ENCODE data around the gene TMEM158. TPM values are rescaled to one million over a fixed set of nuclear protein-coding genes. Genes with fewer than 3 reads are reported as not detected.

Gene TMEM158
- total RNA-seq, 1 experiment from 2014 or later = 0.82 TPM

GRCh38 chr3:45207446-45207845 is 18.6 kb downstream of the TMEM158 start:
- ChIA-PET POLR2A (no interaction called here), CTCF (no interaction called here)
- peaks cover 16% of the 10 kb centered on the region for H3K4me1 ChIP-seq
- BruUV-seq (replicated peaks) = no TSS peak
- no peak overlapping the region for H3K4me3 Mint-ChIP-seq (ENCODE audit: unreplicated experiment)
- intact Hi-C loops (cut with micrococcal nuclease; ENCODE audit: unreplicated experiment) = loop anchor here (10.0 kb wide), 1 partner anchor 63 kb away; the partner anchor contains the start of gene CDCP1
- DNase-seq = no peak
- no peaks in the 10 kb centered on the region for H3K27me3 Mint-ChIP-seq (ENCODE audit: insufficient read depth, unreplicated experiment)
- TF ChIP-seq CTCF (IDR thresholded peaks at IDR 0.05; ENCODE audit: insufficient read depth in 1 of 2, low read depth in 1 of 2, low read length in 1 of 2, severe bottlenecking in 1 of 2, unreplicated experiment in 1 of 2) = no peak
- no peaks in the 10 kb centered on the region for H3K9me3 Mint-ChIP-seq (ENCODE audit: unreplicated experiment)
- peak overlapping the region; percentile 25 for H3K27ac Mint-ChIP-seq (ENCODE audit: unreplicated experiment)
- no peak overlapping the region for H3K4me3 ChIP-seq (ENCODE audit: low read depth, low read length)
- H3K36me3 Mint-ChIP-seq (ENCODE audit: insufficient read depth, unreplicated experiment) = no peaks in the 10 kb centered on the region
- no peaks in the 10 kb centered on the region for H3K9me3 ChIP-seq
- H3K27me3 ChIP-seq (replicated peaks; ENCODE audit: control insufficient read depth, insufficient read depth, low read length) = no peaks in the 10 kb centered on the region
- H3K36me3 ChIP-seq (ENCODE audit: control insufficient read depth, insufficient read depth, low read length) = no peaks in the 10 kb centered on the region
- peaks cover 16% of the 10 kb centered on the region for H3K4me1 Mint-ChIP-seq (ENCODE audit: low read depth, unreplicated experiment)

GRCh38 chr3:45205126-45205525 is 21.0 kb downstream of the TMEM158 start:
- Mint-ChIP-seq H3K27me3 (ENCODE audit: insufficient read depth, unreplicated experiment) (no peaks in the 10 kb centered on the region), H3K4me3 (ENCODE audit: unreplicated experiment) (no peak overlapping the region), H3K27ac (ENCODE audit: unreplicated experiment) (no peak overlapping the region), H3K4me1 (ENCODE audit: low read depth, unreplicated experiment) (peaks cover 12% of the 10 kb centered on the region), H3K9me3 (ENCODE audit: unreplicated experiment) (no peaks in the 10 kb centered on the region), H3K36me3 (ENCODE audit: insufficient read depth, unreplicated experiment) (no peaks in the 10 kb centered on the region)
- Histone ChIP-seq H3K4me1 (peaks cover 15% of the 10 kb centered on the region), H3K36me3 (ENCODE audit: control insufficient read depth, insufficient read depth, low read length) (no peaks in the 10 kb centered on the region), H3K27me3 (replicated peaks; ENCODE audit: control insufficient read depth, insufficient read depth, low read length) (no peaks in the 10 kb centered on the region), H3K9me3 (no peaks in the 10 kb centered on the region), H3K4me3 (ENCODE audit: low read depth, low read length) (no peak overlapping the region)
- no peak for TF ChIP-seq CTCF (IDR thresholded peaks at IDR 0.05; ENCODE audit: insufficient read depth in 1 of 2, low read depth in 1 of 2, low read length in 1 of 2, severe bottlenecking in 1 of 2, unreplicated experiment in 1 of 2)
- ChIA-PET CTCF (no interaction called here), POLR2A (no interaction called here)
- no TSS peak for BruUV-seq (replicated peaks)
- no peak for DNase-seq
- intact Hi-C loops (cut with micrococcal nuclease; ENCODE audit: unreplicated experiment) = loop anchor here (10.0 kb wide), 1 partner anchor 60 kb away; the partner anchor contains the start of gene CDCP1

- no peak for TF ChIP-seq CTCF (IDR thresholded peaks at IDR 0.05; ENCODE audit: insufficient read depth in 1 of 2, low read depth in 1 of 2, low read length in 1 of 2, severe bottlenecking in 1 of 2, unreplicated experiment in 1 of 2)
- Mint-ChIP-seq H3K4me1 (ENCODE audit: low read depth, unreplicated experiment) (peaks cover 20% of the 10 kb centered on the region), H3K27me3 (ENCODE audit: insufficient read depth, unreplicated experiment) (no peaks in the 10 kb centered on the region), H3K9me3 (ENCODE audit: unreplicated experiment) (no peaks in the 10 kb centered on the region), H3K27ac (ENCODE audit: unreplicated experiment) (no peak overlapping the region), H3K4me3 (ENCODE audit: unreplicated experiment) (no peak overlapping the region), H3K36me3 (ENCODE audit: insufficient read depth, unreplicated experiment) (no peaks in the 10 kb centered on the region)
- H3K36me3 ChIP-seq (ENCODE audit: control insufficient read depth, insufficient read depth, low read length) = no peaks in the 10 kb centered on the region
- H3K27me3 ChIP-seq (replicated peaks; ENCODE audit: control insufficient read depth, insufficient read depth, low read length) = no peaks in the 10 kb centered on the region
- peaks cover 23% of the 10 kb centered on the region for H3K4me1 ChIP-seq
- POLR2A ChIA-PET = no interaction called here
- intact Hi-C loops (cut with micrococcal nuclease; ENCODE audit: unreplicated experiment) = loop anchor here (5.0 to 10.0 kb wide), 2 partner anchors 37 to 59 kb away; partner anchors contain the start of gene CDCP1
- H3K9me3 ChIP-seq = no peaks in the 10 kb centered on the region
- no TSS peak for BruUV-seq (replicated peaks)
- no peak overlapping the region for H3K4me3 ChIP-seq (ENCODE audit: low read depth, low read length)
- CTCF ChIA-PET = no interaction called here
- DNase-seq = no peak
Observed at GRCh38 chr3:45204136-45204535, 22.0 kb downstream of the TMEM158 start.
